K562 (cell line): ENCODE measurements around the gene CYSRT1. TPM values are rescaled to one million over a fixed set of nuclear protein-coding genes. Genes with fewer than 3 reads are reported as not detected.
A peak's percentile ranks its signal among the peaks of the same experiment; 100 is the strongest.

Experiments
- ATAC-seq: fragments of 200-7000 bp; cut with Tn5 transposase; 3 replicates; pipeline ENCODE4 v1.9.1; 2020; ENCODE audit warnings: moderate library complexity
- BruUV-seq: library from RNA; stranded (reverse); fragments of 400-500 nt; replicated peaks from 2 replicates; lab custom pipeline; 2021; lab: Mats Ljungman, UMichigan
- CTCF ChIA-PET: fragments of 300-600 bp; formaldehyde crosslinking; extraction: SDS; loops from one replicate; lab custom pipeline; 2021; ENCODE audit warnings: low intra/inter-chr PET ratio; lab: Yijun Ruan, JAX
- POLR2A ChIA-PET: fragments of 300-600, 350-650 bp; sonication (Branson Sonifier 250); formaldehyde crosslinking; extraction: SDS; loops from one replicate; lab custom pipeline; 2021; ENCODE audit warnings: antibody characterized with exemption, inconsistent platforms; lab: Yijun Ruan, JAX
- DNase-seq, 4 experiments: peaks; one replicate each; pipeline versions ENCODE4 v3.0.0 to v3.0.0-alpha.2; 2011 to 2018; ENCODE audit warnings: low spot score in 3 of 4, mixed read lengths in 3 of 4; ENCODE audit errors: extremely low read depth in 1 of 4
- FAIRE-seq: peaks from 2 replicates; lab custom pipeline; 2011; peaks lifted over from hg19 to GRCh38; lab: Jason Lieb, UNC
- H2AFZ ChIP-seq: 2 replicates; pipeline ENCODE4 v1.6.0; 2011; ENCODE audit warnings: low read depth, low read length, control low read depth, inconsistent platforms
- H3K27ac ChIP-seq: fragments of 200-600 bp; 3 replicates; pipeline ENCODE4 v1.8.0; 2011; ENCODE audit warnings: low read depth, mild to moderate bottlenecking, control low read depth, inconsistent platforms, low read length, moderate library complexity, mixed read lengths; ENCODE audit errors: extremely low read depth
- H3K27me3 ChIP-seq, 2 experiments: fragments of 300-600 bp in 1 of 2; 2 replicates in 1 of 2; 3 replicates in 1 of 2; pipeline versions ENCODE4 v1.6.0 to v1.8.0; 2011; ENCODE audit warnings: inconsistent platforms in 2 of 2, low read length in 2 of 2, mild to moderate bottlenecking in 1 of 2, mixed read lengths in 1 of 2, moderate library complexity in 1 of 2; ENCODE audit not compliant: control insufficient read depth in 2 of 2, insufficient read depth in 2 of 2
- H3K36me3 ChIP-seq: fragments of 300-600 bp; 3 replicates; pipeline ENCODE4 v1.8.0; 2011; ENCODE audit warnings: mild to moderate bottlenecking, low read length, inconsistent platforms; ENCODE audit not compliant: control insufficient read depth, insufficient read depth
- H3K4me1 ChIP-seq, 2 experiments: fragments of 200-600 bp in 1 of 2; replicated peaks in 1 of 2; 2 replicates in 1 of 2; 3 replicates in 1 of 2; pipeline versions ENCODE4 v1.5.1 to v1.8.0; 2011; ENCODE audit warnings: inconsistent platforms in 2 of 2, low read length in 2 of 2, mild to moderate bottlenecking in 1 of 2, mixed read lengths in 1 of 2, moderate library complexity in 1 of 2; ENCODE audit not compliant: control insufficient read depth in 2 of 2, insufficient read depth in 2 of 2
- H3K4me2 ChIP-seq: 2 replicates; pipeline ENCODE4 v1.6.1; 2011; ENCODE audit warnings: low read length, control low read depth, inconsistent platforms, mixed read lengths; ENCODE audit not compliant: insufficient read depth
- H3K4me3 ChIP-seq: fragments of 200-600 bp; sonication (generic), shearing (Covaris generic); 2 replicates; pipeline ENCODE4 v1.5.1; 2016; ENCODE audit warnings: control low read depth, inconsistent platforms
- H3K79me2 ChIP-seq: fragments of 200-600 bp; 3 replicates; pipeline ENCODE4 v1.8.0; 2011; ENCODE audit warnings: low read length, inconsistent platforms; ENCODE audit not compliant: control insufficient read depth, insufficient read depth
- H3K9ac ChIP-seq, 2 experiments: 2 replicates each; pipeline versions ENCODE4 v1.6.0 to v1.6.1; 2011; ENCODE audit warnings: low read depth in 2 of 2, low read length in 2 of 2, control low read depth in 1 of 2, inconsistent platforms in 1 of 2, mild to moderate bottlenecking in 1 of 2, mixed read lengths in 1 of 2; ENCODE audit not compliant: insufficient read depth in 1 of 2
- H3K9me1 ChIP-seq: one replicate; pipeline ENCODE4 v1.6.0; 2011; ENCODE audit warnings: inconsistent platforms, mild to moderate bottlenecking, low read length, moderate library complexity; ENCODE audit not compliant: control insufficient read depth, insufficient read depth
- H3K9me3 ChIP-seq: replicated peaks from 2 replicates; pipeline ENCODE4 v1.5.1; 2011; ENCODE audit warnings: low read depth, low read length, inconsistent platforms; ENCODE audit not compliant: control insufficient read depth, insufficient read depth
- H4K20me1 ChIP-seq: replicated peaks from 2 replicates; pipeline ENCODE4 v1.6.1; 2011; ENCODE audit warnings: low read length, inconsistent platforms, mixed read lengths; ENCODE audit not compliant: control insufficient read depth, insufficient read depth
- C11orf30 ChIP-seq: fragments of 450-650 bp; IDR thresholded peaks from 2 replicates; pipeline ENCODE4 v1.6.1; 2016; ENCODE audit warnings: low read depth, mild to moderate bottlenecking
- EP300 ChIP-seq: IDR thresholded peaks from 2 replicates; pipeline ENCODE4 v1.6.1; 2012; ENCODE audit warnings: low read length, improper control_type of control experiment
- FOXM1 ChIP-seq, 2 experiments: fragments of 450-650 bp in 1 of 2; sonication (generic) in 1 of 2; formaldehyde crosslinking in 1 of 2; IDR thresholded peaks; 2 replicates each; pipeline versions ENCODE4 v1.6.1 to v1.9.0; 2017 to 2022; ENCODE audit warnings: low read depth in 2 of 2, mild to moderate bottlenecking in 2 of 2, missing genetic modification reagents in 1 of 2, moderate library complexity in 1 of 2
- GATAD2A ChIP-seq: fragments of 450-650 bp; IDR thresholded peaks from 2 replicates; pipeline ENCODE4 v1.6.1; 2017
- POLR2A ChIP-seq: fragments of 450-650 bp; conservative IDR thresholded peaks from 2 replicates; pipeline ENCODE4 v1.6.1; 2016
- PRMT5 ChIP-seq: sonication (generic); formaldehyde crosslinking; IDR thresholded peaks from 2 replicates; pipeline ENCODE4 v1.5.0; 2020; ENCODE audit warnings: missing genetic modification reagents
- PTBP1 ChIP-seq: fragments of 200-400 bp; formaldehyde crosslinking; IDR thresholded peaks from 2 replicates; pipeline ENCODE4 v1.6.1; 2017; ENCODE audit warnings: low read depth, low read length
- ZNF507 ChIP-seq: conservative IDR thresholded peaks from 2 replicates; pipeline ENCODE4 v1.6.1; 2017; ENCODE audit warnings: missing genetic modification characterization, missing compliant biosample characterization
- ZNF589 ChIP-seq: fragments of 200-800 bp; sonication (Bioruptor generic); IDR thresholded peaks from 2 replicates; pipeline ENCODE4 v1.6.1; 2016; ENCODE audit warnings: low read depth, missing genetic modification characterization, missing compliant biosample characterization
- ZNF79 ChIP-seq: fragments of 250-450 bp; sonication (Bioruptor Pico); IDR thresholded peaks from 2 replicates; pipeline ENCODE4 v1.4.0; 2020; ENCODE audit warnings: low read depth, mild to moderate bottlenecking, moderate library complexity
- whole genome bisulfite sequencing: fragments of 100-300 bp; shearing (Covaris generic); methylation state at CpG from one replicate; pipeline ENCODE4 v1.1.6; 2016; ENCODE audit warnings: low coverage, mixed read lengths; ENCODE audit not compliant: insufficient coverage; ENCODE audit errors: missing lambda C conversion rate; 5-methylcytosine and 5-hydroxymethylcytosine counted together
- in situ Hi-C: fragments of 300-500 bp; cut with MboI; formaldehyde crosslinking; loops from 4 replicates; pipeline ENCODE4 v1.15.0; 2018; ENCODE audit warnings: inconsistent platforms, mixed read lengths
- intact Hi-C: fragments of 100-400 bp; cut with micrococcal nuclease; formaldehyde crosslinking; loops from 2 replicates; pipeline ENCODE4 v1.14.2; 2022
- polyA plus RNA-seq, 8 experiments: library from polyadenylated mRNA; depleted of rRNA in 4 of 8; stranded (reverse) in 5 of 8; unstranded in 3 of 8; fragments of >200 nt; fragmentation: Nextera tagmentation in 2 of 8; fragmentation: Illumina TruSeq in 1 of 8; extraction: Ambion mirVana in 2 of 8; extraction: Trizol in 1 of 8; gene quantifications; 2 replicates each; pipeline versions ENCODE4 v1.2.1 to v1.2.3, GENCODE V29; 2011 to 2014; ENCODE audit warnings: inconsistent platforms in 1 of 8, missing spikeins in 1 of 8
- total RNA-seq, 7 experiments: library from RNA; depleted of rRNA in 6 of 7; stranded (reverse); fragments of >200 nt in 6 of 7; fragmentation: Illumina TruSeq in 2 of 7; extraction: Trizol in 2 of 7; gene quantifications; 2 replicates each; pipeline versions ENCODE4 v1.2.1 to v1.2.3, GENCODE V29; 2011 to 2021; ENCODE audit warnings: low replicate concordance in 1 of 7
- TF ChIP-seq, protein P1 (sequence below): fragments of 250-450 bp; sonication (Bioruptor Pico); IDR thresholded peaks from 2 replicates; pipeline ENCODE4 v1.5.1; 2021; ENCODE audit warnings: mild to moderate bottlenecking
- TF ChIP-seq, protein P2 (sequence below): fragments of 450-650 bp; IDR thresholded peaks from 2 replicates; pipeline ENCODE4 v1.6.1; 2016; ENCODE audit warnings: mild to moderate bottlenecking
- TF ChIP-seq, protein P3 (sequence below), 3 experiments: fragments of 200-800 bp in 1 of 3; fragments of 250-450 bp in 1 of 3; fragments of 450-650 bp in 1 of 3; sonication (Bioruptor Pico) in 1 of 3; sonication (Bioruptor generic) in 1 of 3; formaldehyde crosslinking in 1 of 3; IDR thresholded peaks; 2 replicates each; pipeline versions ENCODE4 v1.6.1 to v1.8.0; 2016 to 2022; ENCODE audit warnings: mild to moderate bottlenecking in 2 of 3, missing genetic modification characterization in 2 of 3, missing compliant biosample characterization in 1 of 3, moderate library complexity in 1 of 3

The CYSRT1 gene
- total and polyA plus RNA-seq, 9 of the 15 experiments (the other 6 are each of a cell fraction or from before 2014, with no cell fraction given), result 0.04 to 1.4 (median 0.42) TPM; not detected in 3

DNA sequence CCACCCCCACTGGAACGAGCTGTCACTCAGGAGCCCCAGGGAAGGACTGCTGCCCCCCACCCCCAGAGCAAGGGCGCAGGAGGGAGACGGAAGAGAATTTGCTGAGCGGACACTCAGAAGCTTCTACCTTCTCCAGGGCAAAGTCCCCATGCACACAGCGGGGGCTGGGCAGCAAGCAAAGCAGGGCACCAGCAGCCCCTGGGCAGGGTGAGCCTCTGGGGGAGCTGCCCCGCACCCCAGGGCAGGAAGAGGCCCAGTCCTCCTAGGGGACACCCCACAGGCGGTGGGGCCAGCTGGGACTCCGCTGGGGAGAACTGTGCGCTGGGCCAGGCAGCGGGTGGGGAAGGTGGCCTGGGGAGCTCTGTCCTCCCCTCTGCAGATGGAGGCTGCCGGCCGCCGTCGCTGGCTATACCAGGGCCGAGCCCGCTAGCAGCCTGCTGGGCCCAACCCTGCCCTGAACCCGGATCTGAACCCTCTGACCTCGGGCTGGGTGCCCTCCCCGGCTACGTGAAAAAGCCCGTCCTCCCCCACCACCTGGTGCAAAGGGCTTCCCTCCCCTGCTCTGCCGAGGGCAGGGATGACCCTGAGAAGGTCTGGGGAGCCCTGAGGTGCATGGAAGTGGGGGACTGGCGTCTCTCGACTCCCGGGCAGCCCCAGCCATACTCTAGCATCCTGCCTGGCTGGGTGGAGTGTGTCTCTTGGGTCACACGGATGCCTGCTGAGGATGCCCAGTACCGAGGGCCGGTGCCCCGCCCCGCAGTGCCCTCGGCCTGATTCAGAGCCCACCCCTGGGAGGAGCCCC is 5.1 kb downstream of the CYSRT1 start:
- Histone ChIP-seq H3K9ac (peak overlapping the region in 1 of 2 experiments; percentile 20; a peak in 1 of 4 replicates), H2AFZ (no peak overlapping the region), H4K20me1 (no peaks in the 10 kb centered on the region), H3K9me3 (no peaks in the 10 kb centered on the region), H3K9me1 (no peaks in the 10 kb centered on the region), H3K36me3 (no peaks in the 10 kb centered on the region), H3K27me3 (no peaks in the 10 kb centered on the region), H3K4me3 (no peak overlapping the region), H3K4me2 (no peak overlapping the region), H3K79me2 (no peaks in the 10 kb centered on the region), H3K27ac (no peak overlapping the region), H3K4me1 (peaks cover 13 to 100% of the 10 kb centered on the region in 2 experiments)
- DNase-seq (no peak), ATAC-seq (no peak), FAIRE-seq (no peak)
- POLR2A ChIA-PET, result interaction anchor here (0.6 to 1.6 kb wide), 4 partner anchors 11 to 41 kb away, joined by 3 to 9 read pairs (median 3); partner anchors contain the start of gene TUBB4B
- in situ Hi-C loops (loop anchor here (5.0 to 25.0 kb wide), 3 partner anchors 43 to 443 kb away; partner anchors contain the start of genes ANAPC2, CCDC183, SSNA1 and TMEM141), intact Hi-C loops (no loop called here)
- no TSS peak for BruUV-seq
- 64% methylated on average over 27 of the region's 31 CpGs for WGBS
- CTCF ChIA-PET, result interaction anchor here (0.5 to 0.7 kb wide), 2 partner anchors 20 to 41 kb away, joined by 3 read pairs; partner anchors contain the start of gene SSNA1
- TF ChIP-seq FOXM1 (IDR thresholded peaks at IDR 0.05; ENCODE audit: low read depth) (no peak), FOXM1 (CRISPR knock-in tag; IDR thresholded peaks at IDR 0.05; ENCODE audit: low read depth) (no peak), C11orf30 (peak; percentile 53), PTBP1 (no peak), POLR2A (no peak), ZNF507 (no peak), ZNF589 (no peak), ZNF79 (CRISPR knock-in tag) (no peak), GATAD2A (no peak), EP300 (no peak), PRMT5 (no peak)
- TF ChIP-seq, protein P1, sequence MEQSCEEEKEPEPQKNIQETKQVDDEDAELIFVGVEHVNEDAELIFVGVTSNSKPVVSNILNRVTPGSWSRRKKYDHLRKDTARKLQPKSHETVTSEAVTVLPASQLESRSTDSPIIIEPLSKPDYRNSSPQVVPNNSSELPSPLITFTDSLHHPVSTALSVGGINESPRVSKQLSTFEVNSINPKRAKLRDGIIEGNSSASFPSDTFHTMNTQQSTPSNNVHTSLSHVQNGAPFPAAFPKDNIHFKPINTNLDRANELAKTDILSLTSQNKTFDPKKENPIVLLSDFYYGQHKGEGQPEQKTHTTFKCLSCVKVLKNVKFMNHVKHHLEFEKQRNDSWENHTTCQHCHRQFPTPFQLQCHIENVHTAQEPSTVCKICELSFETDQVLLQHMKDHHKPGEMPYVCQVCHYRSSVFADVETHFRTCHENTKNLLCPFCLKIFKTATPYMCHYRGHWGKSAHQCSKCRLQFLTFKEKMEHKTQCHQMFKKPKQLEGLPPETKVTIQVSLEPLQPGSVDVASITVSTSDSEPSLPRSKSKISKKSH (CRISPR knock-in tag), result no peak
- TF ChIP-seq, protein P2, sequence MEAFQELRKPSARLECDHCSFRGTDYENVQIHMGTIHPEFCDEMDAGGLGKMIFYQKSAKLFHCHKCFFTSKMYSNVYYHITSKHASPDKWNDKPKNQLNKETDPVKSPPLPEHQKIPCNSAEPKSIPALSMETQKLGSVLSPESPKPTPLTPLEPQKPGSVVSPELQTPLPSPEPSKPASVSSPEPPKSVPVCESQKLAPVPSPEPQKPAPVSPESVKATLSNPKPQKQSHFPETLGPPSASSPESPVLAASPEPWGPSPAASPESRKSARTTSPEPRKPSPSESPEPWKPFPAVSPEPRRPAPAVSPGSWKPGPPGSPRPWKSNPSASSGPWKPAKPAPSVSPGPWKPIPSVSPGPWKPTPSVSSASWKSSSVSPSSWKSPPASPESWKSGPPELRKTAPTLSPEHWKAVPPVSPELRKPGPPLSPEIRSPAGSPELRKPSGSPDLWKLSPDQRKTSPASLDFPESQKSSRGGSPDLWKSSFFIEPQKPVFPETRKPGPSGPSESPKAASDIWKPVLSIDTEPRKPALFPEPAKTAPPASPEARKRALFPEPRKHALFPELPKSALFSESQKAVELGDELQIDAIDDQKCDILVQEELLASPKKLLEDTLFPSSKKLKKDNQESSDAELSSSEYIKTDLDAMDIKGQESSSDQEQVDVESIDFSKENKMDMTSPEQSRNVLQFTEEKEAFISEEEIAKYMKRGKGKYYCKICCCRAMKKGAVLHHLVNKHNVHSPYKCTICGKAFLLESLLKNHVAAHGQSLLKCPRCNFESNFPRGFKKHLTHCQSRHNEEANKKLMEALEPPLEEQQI, result no peak
- TF ChIP-seq, protein P3, sequence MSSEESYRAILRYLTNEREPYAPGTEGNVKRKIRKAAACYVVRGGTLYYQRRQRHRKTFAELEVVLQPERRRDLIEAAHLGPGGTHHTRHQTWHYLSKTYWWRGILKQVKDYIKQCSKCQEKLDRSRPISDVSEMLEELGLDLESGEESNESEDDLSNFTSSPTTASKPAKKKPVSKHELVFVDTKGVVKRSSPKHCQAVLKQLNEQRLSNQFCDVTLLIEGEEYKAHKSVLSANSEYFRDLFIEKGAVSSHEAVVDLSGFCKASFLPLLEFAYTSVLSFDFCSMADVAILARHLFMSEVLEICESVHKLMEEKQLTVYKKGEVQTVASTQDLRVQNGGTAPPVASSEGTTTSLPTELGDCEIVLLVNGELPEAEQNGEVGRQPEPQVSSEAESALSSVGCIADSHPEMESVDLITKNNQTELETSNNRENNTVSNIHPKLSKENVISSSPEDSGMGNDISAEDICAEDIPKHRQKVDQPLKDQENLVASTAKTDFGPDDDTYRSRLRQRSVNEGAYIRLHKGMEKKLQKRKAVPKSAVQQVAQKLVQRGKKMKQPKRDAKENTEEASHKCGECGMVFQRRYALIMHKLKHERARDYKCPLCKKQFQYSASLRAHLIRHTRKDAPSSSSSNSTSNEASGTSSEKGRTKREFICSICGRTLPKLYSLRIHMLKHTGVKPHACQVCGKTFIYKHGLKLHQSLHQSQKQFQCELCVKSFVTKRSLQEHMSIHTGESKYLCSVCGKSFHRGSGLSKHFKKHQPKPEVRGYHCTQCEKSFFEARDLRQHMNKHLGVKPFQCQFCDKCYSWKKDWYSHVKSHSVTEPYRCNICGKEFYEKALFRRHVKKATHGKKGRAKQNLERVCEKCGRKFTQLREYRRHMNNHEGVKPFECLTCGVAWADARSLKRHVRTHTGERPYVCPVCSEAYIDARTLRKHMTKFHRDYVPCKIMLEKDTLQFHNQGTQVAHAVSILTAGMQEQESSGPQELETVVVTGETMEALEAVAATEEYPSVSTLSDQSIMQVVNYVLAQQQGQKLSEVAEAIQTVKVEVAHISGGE (CRISPR knock-in tag; IDR thresholded peaks at IDR 0.05), result no peak
